A204.1 (cell line): Measurements from ENCODE around the gene RBBP6.
"Not testable (repeated sequence)": the region's sequence is repeated elsewhere in the genome, so short reads cannot be mapped to it uniquely, and the experiment has no call there.

ENCODE experiments used
- FAIRE-seq: peaks from 2 replicates; lab custom pipeline; 2012; peaks lifted over from hg19 to GRCh38; lab: Jason Lieb, UNC

RBBP6 gene, protein sequence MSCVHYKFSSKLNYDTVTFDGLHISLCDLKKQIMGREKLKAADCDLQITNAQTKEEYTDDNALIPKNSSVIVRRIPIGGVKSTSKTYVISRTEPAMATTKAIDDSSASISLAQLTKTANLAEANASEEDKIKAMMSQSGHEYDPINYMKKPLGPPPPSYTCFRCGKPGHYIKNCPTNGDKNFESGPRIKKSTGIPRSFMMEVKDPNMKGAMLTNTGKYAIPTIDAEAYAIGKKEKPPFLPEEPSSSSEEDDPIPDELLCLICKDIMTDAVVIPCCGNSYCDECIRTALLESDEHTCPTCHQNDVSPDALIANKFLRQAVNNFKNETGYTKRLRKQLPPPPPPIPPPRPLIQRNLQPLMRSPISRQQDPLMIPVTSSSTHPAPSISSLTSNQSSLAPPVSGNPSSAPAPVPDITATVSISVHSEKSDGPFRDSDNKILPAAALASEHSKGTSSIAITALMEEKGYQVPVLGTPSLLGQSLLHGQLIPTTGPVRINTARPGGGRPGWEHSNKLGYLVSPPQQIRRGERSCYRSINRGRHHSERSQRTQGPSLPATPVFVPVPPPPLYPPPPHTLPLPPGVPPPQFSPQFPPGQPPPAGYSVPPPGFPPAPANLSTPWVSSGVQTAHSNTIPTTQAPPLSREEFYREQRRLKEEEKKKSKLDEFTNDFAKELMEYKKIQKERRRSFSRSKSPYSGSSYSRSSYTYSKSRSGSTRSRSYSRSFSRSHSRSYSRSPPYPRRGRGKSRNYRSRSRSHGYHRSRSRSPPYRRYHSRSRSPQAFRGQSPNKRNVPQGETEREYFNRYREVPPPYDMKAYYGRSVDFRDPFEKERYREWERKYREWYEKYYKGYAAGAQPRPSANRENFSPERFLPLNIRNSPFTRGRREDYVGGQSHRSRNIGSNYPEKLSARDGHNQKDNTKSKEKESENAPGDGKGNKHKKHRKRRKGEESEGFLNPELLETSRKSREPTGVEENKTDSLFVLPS (N-terminal part only)

DNA sequence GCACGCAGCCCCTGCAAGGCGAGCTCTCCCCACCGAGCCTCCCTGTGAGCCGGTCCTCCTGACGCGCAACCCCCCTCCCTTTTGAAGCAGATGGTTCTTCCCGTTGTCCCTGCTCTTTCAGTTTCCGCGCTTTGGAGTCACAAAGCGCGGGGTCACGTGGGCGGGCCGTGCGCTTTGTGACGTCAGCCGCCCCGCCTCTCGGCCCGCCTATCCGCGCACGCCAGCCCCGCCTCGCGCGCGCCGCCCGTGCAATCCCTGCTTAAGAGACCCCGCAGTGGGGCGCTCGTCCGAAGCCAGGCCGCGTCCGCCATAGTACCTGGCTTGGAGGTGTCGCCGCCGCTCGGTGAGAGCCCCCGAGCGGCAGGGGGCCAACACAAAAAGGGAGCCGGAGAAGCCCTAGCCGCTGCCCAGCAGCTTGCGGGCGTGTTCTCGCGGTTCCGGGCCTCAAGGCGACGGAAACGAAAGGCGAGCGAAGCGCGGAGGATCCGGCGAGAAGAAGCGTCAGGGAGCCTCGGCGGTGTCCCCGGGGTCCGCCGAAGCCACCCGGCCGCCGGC lies at the start of gene RBBP6:
TSS of gene RBBP6 (plus strand) at position 272 of the 555 bp plus-strand sequence. CDS start 1,061 bp downstream, outside the sequence.
- no peak for FAIRE-seq

DNA sequence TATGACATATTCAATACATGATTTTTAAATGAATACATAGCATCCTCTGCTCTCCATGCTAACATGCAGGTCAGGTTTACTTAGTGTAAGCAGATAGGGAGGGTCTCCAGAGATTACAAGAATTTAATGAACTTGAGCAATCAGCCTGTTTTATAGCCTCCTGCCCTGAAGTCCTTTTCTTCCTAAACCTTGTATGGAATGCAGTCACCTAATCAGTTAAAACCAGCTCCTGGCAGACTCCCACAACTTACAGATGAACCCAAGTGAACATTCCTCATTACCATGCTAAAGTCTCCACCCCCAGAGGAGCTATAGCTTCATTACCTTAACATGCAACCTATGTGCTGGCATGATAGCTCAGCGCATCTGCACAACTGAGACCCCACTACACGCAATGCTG lies 48.5 kb upstream of the RBBP6 start:
- no peak for FAIRE-seq

DNA sequence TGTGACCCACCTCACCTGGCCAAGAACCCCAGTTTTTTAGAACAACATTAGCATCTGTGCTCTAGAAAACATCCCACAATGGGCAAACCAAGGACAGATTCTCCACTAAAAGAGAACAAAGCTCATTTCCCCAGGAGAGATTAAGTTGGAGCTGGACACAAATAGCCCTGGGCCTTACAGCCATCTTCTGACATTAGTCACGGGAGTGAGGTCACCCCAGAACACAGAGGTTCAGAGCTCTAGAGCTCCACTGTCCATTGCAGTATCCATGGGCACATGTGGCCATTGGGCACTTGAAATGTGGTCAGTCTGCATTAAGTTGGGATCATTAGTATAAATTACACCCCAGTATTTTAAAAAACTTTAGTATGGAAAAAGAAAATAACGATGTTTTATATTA lies 47.6 kb upstream of the RBBP6 start:
- no peak for FAIRE-seq

DNA sequence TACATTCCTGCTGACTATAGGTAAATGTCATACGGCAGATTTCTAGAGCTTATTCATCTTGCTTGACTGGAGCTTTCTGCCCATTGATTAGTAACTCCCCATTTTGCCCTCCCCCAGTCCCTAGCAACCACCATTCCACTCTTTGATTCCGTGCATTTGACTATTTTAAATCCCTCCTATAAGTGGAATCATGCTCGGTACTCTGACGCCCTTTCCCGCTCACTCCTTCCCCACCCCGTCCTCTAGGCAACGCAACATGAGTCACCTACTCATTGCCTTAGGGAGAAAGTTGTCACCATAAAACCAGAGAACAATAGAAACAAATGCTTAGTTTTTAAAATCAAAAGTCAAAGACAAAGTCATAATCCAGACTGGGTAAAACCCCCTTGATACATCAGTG lies 45.5 kb upstream of the RBBP6 start:
- no peak for FAIRE-seq

DNA sequence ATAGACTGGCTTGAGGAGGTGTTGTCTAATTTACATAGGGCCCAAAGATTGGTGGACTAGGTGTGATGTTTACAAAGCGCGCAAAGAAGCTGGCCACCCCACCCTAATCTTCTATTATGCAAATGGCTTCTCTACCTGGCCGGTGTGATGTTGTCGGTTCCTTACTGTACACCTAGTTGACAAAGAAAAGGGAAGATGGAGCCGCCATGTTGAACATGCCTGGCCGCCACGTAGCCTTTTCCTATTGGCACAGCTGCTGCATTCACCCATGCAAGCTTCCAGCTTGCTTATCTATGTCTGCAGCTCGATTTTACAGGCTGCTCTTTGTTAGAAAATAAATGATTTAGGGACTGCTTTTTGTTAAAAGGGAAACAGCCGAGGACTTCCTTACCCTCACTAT lies 44.2 kb upstream of the RBBP6 start:
- not testable (repeated sequence) for FAIRE-seq

DNA sequence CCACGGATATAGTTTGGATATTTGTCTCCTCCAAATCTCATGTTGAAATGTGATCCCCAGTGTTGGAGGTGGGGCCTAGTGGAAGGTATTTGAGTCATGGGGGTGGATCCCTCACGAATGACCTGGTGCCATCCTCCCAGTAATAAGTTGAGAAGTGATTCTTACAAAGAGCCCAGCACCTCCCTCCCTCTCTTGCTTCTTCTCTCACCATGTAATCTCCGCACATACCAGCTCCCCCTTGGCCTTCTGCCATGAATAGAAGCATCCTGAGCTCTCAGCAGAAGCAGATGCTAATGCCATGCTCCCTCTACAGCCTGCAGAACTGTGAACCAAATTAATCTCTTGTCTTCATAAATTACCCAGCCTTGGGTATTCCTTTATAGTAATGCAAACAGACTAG lies 41.9 kb upstream of the RBBP6 start:
- no peak for FAIRE-seq

DNA sequence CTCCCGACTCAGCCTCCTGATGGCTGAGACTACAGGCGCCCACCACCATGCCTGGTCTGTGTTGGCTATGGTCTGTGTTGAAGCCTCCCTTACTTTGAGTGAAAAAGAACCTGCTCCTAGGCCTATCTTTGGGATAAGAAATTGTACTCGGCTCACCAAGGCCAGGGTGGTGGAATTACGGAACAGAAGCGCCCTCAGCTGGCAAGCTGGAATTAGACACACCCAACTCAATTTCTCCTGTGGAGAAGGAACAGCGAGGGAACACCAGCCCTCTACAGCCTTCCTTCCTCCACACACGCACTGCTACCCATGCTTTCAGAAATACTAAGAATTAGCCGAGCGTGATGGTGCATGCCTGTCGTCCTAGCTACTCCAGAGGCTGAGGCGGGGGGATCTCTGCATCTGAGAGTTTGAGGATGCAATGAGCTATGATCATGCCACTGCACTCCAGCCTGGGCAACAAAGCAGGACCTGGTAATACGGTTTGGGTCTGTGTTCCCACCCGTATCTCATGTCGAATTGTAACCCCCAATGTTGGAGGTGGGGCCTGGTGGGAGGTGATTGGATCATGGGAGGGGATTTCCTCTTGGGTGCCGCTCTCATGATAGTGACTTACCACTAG lies 40.1 kb upstream of the RBBP6 start:
- no peak for FAIRE-seq

DNA sequence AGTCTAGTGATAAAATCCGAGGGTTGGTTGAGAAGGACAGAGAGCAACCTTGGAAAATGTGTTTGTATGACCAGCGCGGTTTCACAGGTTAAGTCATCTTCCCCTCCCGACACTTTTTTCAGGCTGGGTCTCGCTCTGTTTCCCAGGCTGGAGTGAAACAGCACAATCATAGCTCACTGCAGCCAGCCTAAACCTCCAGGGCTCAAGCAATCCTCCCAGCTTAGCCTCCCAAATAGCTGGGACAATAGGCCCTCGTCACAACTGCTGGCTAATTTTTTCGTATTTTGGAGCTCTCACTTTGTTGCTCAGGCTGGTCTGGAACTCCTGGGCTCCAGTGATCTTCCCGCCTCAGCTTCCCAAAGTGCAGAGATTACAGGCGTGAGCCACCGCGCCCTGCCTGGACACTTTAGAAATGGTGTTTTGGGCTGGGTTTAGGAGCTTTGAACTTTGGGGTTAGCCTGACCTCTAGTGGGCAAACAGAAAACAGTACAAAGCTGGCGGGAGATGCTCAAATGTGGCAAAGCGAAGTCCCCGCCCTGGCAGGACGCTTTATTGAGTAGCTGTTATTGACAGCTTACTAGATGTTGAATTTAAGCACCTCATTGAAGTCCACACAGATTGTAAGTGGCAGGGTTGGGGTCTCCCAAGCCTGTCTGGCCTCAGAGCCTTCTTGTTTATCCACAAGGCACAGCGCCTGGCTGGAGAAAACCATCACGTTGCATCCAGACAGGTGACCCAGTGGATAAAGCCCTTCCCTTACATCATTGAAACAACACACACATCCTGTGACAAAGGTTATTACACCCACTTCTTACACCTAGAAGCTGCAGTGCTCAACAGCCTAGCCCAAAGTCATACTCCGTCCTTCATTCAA lies 34.7 kb upstream of the RBBP6 start:
- peak; percentile 67 for FAIRE-seq

DNA sequence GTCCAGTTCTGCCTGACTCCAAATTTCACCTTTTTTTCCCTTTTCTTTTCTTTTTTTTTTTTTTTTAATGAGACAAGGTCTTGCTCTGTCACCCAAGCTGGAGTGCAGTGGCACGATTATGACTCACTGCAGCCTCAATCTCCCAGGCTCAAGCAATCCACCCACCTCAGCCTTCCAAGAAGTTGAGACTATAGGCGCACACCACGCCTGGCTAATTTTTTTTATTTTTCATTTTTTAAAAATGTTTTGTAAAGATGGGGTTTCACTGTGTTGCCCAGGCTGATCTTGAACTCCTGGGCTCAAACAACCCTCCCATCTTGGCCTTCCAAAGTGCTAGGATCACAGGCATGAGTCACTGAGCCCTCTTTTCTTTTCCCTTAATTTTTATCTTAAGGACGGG lies 33.4 kb upstream of the RBBP6 start:
- FAIRE-seq = no peak

DNA sequence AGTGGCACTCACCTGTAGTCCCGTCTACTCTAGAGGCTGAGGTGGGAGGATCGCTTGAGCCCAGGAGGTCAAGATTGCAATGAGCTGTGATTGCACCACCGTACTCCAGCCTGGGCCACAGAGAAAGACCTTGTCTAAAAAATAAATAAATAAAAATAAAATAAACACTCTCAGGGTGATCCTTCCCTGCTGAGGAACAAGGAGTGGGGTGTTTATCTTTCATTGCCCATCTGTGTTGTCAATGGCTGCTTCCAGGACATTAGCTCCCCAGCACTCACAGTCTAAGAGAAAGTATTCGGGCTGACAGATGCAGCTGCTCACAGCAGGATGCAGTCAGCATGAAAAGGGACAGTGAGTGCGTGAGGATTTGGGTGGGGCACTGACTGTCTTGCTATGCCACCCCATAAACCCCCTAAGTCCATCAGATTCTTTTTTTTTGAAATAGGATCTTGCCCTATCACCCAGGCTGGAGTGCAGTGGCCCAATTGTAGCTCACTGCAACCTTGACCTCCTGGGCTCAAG lies 31.3 kb upstream of the RBBP6 start:
- FAIRE-seq = no peak

DNA sequence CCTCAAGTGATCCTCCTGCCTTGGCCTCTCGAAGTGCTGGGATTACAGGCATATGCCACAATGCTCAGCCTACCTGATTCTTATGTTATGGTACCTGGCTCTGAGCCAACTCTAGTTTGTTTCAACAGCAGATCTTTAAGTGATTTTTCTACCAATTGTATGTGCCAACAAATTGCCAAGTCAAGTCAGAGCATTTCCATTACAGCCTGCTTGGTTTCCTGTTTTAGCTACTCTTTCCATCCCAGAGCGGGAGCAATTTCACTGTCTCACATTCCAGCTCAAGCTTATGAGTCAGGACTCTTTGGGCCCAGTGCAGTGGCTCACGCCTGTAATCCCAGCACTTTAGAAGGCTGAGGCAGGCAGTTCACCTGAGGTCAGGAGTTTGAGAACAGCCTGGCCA lies 30.8 kb upstream of the RBBP6 start:
- FAIRE-seq = no peak

DNA sequence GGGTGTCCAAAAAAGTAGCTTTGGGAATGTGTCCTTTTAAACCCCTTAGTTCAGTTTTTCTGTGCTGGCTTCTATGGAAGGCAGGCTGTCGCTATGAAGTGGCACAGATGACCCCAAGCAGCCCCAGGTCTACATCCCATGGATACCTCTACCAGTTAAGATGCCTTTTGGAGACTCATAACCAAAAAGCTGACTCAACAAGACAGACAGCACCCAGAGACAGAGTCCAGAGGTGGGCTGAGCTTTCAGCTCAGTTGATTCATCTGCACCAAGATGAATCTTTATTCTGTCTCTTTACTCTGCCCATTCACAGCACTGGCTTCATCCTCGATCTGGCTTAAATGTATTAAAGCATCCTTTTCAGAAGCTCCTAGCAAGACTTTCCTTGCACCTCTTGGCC lies 29.8 kb upstream of the RBBP6 start:
- FAIRE-seq = no peak

DNA sequence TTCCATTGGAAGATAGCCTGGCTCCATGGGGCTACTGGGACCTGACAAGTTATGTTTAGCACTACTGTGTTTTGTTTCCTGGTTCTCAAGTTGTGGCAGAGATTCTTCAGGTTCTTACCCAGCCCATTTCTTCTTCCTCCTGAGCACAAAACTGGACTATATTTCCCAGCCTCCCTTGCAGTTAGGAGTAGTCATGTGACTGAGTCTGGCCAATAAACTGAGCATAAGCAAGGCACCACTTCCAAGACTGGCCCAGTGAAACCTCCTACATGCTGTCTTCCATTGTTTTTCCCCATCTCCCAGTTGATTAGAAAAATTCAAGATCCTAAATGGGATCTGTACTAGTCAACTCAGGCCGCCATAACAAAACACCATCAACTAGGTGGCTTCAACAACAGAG lies 28.2 kb upstream of the RBBP6 start:
- no peak for FAIRE-seq

DNA sequence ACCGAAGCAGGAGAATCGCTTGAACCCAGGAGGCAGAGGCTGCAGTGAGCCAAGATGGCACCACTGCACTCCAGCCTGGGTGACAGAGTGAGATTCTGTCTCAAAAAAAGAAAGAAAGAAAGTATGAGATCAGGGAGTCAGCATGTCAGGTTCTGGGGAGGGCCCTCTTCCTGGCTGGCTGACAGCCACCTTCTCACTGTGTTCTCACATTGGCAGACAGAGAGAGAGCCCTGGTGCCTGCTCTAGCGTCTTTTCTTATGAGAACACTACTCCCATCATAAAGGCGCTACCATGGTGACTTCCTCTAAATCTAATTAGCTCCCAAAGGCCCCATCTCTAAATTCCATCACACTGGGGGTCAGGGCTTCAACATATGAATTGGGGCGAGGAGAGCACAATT lies 27.6 kb upstream of the RBBP6 start:
- FAIRE-seq = no peak

DNA sequence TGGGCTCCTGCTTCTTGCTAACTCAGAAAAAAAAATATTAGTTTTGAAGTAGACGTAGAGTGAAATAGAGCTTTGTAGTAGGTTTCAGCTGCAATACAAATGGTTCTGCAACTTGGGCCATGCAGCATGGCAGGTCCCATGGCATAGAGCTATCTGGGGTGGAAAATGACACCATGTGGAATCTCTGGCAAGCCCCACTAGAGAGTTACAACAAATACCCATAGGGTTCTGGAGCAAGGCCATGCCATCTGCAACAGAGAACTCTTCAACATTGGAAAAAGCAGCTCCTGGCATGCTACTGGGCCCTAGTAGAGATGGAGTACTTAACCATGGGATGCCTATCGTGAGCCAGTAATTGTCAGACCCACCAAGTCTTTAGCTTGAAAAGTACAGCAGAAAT lies 25.3 kb upstream of the RBBP6 start:
- no peak for FAIRE-seq

DNA sequence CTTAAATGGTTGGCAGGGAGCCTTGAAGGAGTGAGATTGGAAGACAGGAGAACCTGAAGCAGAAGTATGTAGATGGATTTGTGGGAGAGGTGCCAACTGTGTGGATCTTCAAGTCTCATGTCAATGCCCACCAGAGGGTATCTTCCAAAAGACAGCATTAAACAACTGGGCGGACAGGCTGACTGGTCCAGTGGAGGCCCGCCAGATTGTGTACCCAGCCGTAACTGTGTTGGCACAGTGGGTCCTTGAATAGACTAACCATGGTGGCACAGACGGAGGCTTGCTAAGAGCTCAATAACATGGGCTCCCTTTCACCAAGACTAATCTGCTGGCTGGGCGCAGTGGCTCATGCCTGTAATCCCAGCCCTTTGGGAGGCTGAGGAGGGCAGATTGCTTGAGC lies 24.2 kb upstream of the RBBP6 start:
- FAIRE-seq = no peak

DNA sequence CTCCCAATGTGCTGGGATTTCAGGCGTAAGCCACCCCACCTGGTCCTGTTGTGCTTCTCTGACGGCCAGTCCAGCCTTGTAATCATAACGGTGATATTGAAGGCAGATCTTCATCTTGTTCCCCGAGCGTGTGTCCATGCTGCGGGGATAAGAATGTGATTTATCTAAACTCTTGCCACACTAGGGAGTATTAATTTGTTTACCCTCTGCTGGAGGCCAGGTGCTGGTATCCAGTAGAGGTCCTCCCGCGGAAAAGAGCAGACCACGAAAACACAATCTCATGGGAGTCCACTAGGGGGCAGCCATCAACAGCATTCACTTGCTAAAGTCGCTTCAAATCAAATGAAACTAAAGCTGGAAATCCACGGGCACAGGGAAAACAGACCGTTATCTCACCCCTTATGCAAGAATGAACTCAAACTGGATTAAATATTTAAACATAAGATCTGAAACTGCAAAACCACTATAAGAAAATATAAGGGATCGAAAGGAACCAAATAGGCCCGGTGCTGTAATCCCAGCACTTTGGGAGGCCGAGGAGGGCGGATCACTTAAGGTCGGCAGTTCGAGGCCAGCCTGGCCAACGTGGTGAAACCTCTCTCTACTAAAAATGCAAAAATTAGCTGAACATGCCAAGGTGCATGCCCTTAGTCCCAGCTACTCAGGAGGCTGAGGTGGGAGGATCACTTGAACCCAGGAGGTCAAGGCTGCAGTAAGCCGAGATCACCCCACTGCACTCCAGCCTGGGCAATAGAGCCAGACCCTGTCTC lies 22.3 kb upstream of the RBBP6 start:
- peak; percentile 88 for FAIRE-seq

DNA sequence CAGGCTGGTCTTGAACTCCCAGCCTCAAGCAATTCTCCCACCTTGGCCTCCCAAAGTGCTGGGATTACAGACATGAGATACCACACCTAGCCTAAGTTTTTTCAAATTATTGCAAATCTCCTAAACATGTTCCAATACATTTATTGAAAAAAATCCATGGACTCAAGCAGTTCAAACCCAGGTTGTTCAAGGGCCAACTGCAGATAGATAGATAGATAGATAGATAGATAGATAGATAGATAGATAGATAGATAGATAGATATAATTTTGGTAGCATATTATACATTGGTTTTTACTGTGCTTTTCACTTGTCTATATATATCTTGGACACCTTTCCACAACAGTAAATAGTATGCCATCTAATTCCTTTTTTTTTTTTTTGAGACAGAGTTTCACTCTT lies 20.9 kb upstream of the RBBP6 start:
- FAIRE-seq = no peak

DNA sequence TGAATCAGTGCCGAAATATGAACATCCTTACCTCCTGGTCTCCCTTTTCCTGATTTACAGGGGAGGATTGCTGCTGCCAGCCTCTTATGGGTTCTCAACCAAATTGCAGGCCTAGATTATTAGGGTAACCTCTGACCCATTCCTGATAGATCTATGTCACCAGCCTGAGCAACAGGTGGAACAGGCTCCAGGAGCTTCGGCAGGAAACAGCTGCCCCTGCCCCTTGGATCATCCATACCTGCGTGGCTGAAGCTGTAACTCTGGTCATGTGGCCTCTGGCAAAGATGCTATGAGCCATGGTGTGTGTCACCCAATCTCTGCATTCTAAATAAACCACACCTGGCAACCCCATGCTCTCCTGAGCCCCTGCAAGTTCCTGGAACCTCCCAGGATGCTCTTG lies 18.4 kb upstream of the RBBP6 start:
- no peak for FAIRE-seq

DNA sequence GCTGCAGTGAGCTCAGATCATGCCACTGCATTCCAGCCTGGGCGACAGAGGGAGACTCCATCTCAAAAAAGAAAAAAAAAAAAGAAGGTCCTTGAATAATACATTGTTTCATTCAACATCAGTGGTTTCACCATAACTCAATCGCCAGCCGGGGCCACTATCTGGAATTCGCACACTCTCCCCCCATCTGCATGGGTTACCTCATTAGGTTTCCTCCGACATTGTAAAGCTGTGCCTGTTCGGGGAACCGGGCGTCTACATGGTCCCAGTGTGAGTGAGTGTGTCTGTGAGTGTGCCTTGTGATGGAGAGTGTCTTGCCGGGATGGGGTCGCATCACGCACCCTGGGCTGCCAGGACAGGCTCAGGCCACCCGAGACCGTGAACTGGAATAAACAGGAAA lies 16.6 kb upstream of the RBBP6 start:
- FAIRE-seq = no peak

DNA sequence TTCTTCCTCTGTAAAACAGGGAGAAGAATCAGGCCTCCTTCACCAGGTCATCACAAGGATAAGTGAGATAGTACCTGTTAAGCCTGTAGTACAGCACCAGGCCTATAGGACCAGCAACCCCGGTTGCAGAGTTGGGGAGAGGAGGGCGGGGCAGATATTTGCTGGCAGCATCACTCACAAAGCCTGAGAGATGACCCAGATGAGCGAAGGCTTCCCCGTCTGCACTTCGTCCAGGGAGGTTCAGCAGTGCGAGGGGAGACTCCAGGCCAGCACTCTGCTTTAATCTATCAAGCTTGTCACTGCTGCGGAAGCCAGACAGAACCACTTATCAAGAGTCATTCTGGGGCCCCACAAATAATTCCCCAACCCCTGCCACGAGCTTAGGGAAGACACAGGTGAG lies 15.8 kb upstream of the RBBP6 start:
- no peak for FAIRE-seq
